K562 (cell line): Measurements from ENCODE around the gene CTSF. TPM values are rescaled to one million over a fixed set of nuclear protein-coding genes. Genes with fewer than 3 reads are reported as not detected.

ENCODE experiments used
- ATF1 ChIP-seq, 2 experiments: fragments of 450-650 bp in 1 of 2; IDR thresholded peaks; 2 replicates each; pipeline ENCODE4 v1.6.1; 2016; ENCODE audit warnings: missing compliant biosample characterization in 1 of 2, missing genetic modification characterization in 1 of 2
- BCL6 ChIP-seq: fragments of 250-450 bp; sonication (Bioruptor Pico); IDR thresholded peaks from 2 replicates; pipeline ENCODE4 v1.4.0; 2020
- CBX1 ChIP-seq: sonication (generic); IDR thresholded peaks from 2 replicates; pipeline ENCODE4 v1.6.1; 2016; ENCODE audit warnings: antibody characterized with exemption, low read depth, mild to moderate bottlenecking
- CUX1 ChIP-seq: fragments of 200-800 bp; sonication (Bioruptor generic); IDR thresholded peaks from 2 replicates; pipeline ENCODE4 v1.6.1; 2016; ENCODE audit warnings: missing genetic modification characterization, missing compliant biosample characterization
- JUNB ChIP-seq: fragments of 450-650 bp; formaldehyde crosslinking; conservative IDR thresholded peaks from 2 replicates; pipeline ENCODE4 v1.4.0; 2020; ENCODE audit warnings: mild to moderate bottlenecking
- KAT7 ChIP-seq: sonication (generic); formaldehyde crosslinking; IDR thresholded peaks from 2 replicates; pipeline ENCODE4 v1.8.0; 2022; ENCODE audit warnings: missing genetic modification reagents, mild to moderate bottlenecking, borderline replicate concordance
- KDM5B ChIP-seq: fragments of 200-600 bp; sonication (generic); IDR thresholded peaks from 2 replicates; pipeline ENCODE4 v1.6.1; 2012; ENCODE audit warnings: low read depth, mild to moderate bottlenecking, moderate library complexity, low read length, control low read depth, inconsistent platforms; ENCODE audit not compliant: insufficient replicate concordance
- PHF20 ChIP-seq: fragments of 450-650 bp; IDR thresholded peaks from 2 replicates; pipeline ENCODE4 v1.6.1; 2018; ENCODE audit not compliant: partially characterized antibody
- RFX5 ChIP-seq: IDR thresholded peaks from 2 replicates; pipeline ENCODE4 v1.6.1; 2011; ENCODE audit warnings: low read depth, mild to moderate bottlenecking, improper control_type of control experiment, low read length
- SPI1 ChIP-seq: IDR thresholded peaks from 2 replicates; pipeline ENCODE4 v1.6.1; 2011; ENCODE audit warnings: low read depth, low read length, control low read depth, borderline replicate concordance
- SRF ChIP-seq, 2 experiments: fragments of 250-450, 450-650 bp in 1 of 2; sonication (Bioruptor Pico) in 1 of 2; sonication (generic) in 1 of 2; formaldehyde crosslinking; IDR thresholded peaks; 2 replicates each; pipeline versions ENCODE4 v1.5.0 to v1.5.1; 2020 to 2022; ENCODE audit warnings: mild to moderate bottlenecking in 1 of 2, missing genetic modification reagents in 1 of 2
- SRSF7 ChIP-seq: fragments of 200-400 bp; formaldehyde crosslinking; optimal IDR thresholded peaks from 2 replicates; pipeline ENCODE3; 2017; ENCODE audit warnings: mild to moderate bottlenecking, low read depth, low read length
- ZC3H4 ChIP-seq: sonication (generic); formaldehyde crosslinking; IDR thresholded peaks from 2 replicates; pipeline ENCODE4 v1.9.0; 2021; ENCODE audit warnings: missing genetic modification reagents, borderline replicate concordance
- ZNF146 ChIP-seq: IDR thresholded peaks from one replicate; pipeline ENCODE4 v1.6.1; 2018; ENCODE audit warnings: missing compliant biosample characterization; ENCODE audit not compliant: unreplicated experiment
- ZNF212 ChIP-seq: fragments of 450-650 bp; formaldehyde crosslinking; IDR thresholded peaks from 2 replicates; pipeline ENCODE4 v1.4.0; 2020; ENCODE audit warnings: mild to moderate bottlenecking
- ZNF263 ChIP-seq: sonication (generic); formaldehyde crosslinking; IDR thresholded peaks from 2 replicates; pipeline ENCODE4 v1.8.0; 2022; ENCODE audit warnings: mild to moderate bottlenecking, missing genetic modification reagents, borderline replicate concordance
- ZNF583 ChIP-seq: fragments of 250-450 bp; sonication (Bioruptor Pico); IDR thresholded peaks from 2 replicates; pipeline ENCODE4 v1.4.0; 2020
- ZNF696 ChIP-seq: fragments of 250-450 bp; sonication (Bioruptor Pico); conservative IDR thresholded peaks from 2 replicates; pipeline ENCODE4 v1.4.0; 2020; ENCODE audit warnings: mild to moderate bottlenecking, moderate library complexity
- polyA plus RNA-seq, 8 experiments: library from polyadenylated mRNA; depleted of rRNA in 4 of 8; stranded (reverse) in 5 of 8; unstranded in 3 of 8; fragments of >200 nt; fragmentation: Nextera tagmentation in 2 of 8; fragmentation: Illumina TruSeq in 1 of 8; extraction: Ambion mirVana in 2 of 8; extraction: Trizol in 1 of 8; gene quantifications; 2 replicates each; pipeline versions ENCODE4 v1.2.1 to v1.2.3, GENCODE V29; 2011 to 2014; ENCODE audit warnings: inconsistent platforms in 1 of 8, missing spikeins in 1 of 8
- total RNA-seq, 7 experiments: library from RNA; depleted of rRNA in 6 of 7; stranded (reverse); fragments of >200 nt in 6 of 7; fragmentation: Illumina TruSeq in 2 of 7; extraction: Trizol in 2 of 7; gene quantifications; 2 replicates each; pipeline versions ENCODE4 v1.2.1 to v1.2.3, GENCODE V29; 2011 to 2021; ENCODE audit warnings: low replicate concordance in 1 of 7
- TF ChIP-seq, protein P1 (sequence below): sonication (generic); formaldehyde crosslinking; IDR thresholded peaks from 2 replicates; pipeline ENCODE4 v1.4.0; 2020; ENCODE audit warnings: mild to moderate bottlenecking, missing genetic modification reagents
- TF ChIP-seq, protein P2 (sequence below): fragments of 250-450 bp; sonication (Bioruptor Pico); IDR thresholded peaks from 2 replicates; pipeline ENCODE4 v1.8.0; 2021; ENCODE audit warnings: mild to moderate bottlenecking, moderate library complexity

CTSF gene
- total and polyA plus RNA-seq, 9 of the 15 experiments (the other 6 are each of a cell fraction or from before 2014, with no cell fraction given), result 0.41 to 10.5 (median 3.8) TPM

DNA sequence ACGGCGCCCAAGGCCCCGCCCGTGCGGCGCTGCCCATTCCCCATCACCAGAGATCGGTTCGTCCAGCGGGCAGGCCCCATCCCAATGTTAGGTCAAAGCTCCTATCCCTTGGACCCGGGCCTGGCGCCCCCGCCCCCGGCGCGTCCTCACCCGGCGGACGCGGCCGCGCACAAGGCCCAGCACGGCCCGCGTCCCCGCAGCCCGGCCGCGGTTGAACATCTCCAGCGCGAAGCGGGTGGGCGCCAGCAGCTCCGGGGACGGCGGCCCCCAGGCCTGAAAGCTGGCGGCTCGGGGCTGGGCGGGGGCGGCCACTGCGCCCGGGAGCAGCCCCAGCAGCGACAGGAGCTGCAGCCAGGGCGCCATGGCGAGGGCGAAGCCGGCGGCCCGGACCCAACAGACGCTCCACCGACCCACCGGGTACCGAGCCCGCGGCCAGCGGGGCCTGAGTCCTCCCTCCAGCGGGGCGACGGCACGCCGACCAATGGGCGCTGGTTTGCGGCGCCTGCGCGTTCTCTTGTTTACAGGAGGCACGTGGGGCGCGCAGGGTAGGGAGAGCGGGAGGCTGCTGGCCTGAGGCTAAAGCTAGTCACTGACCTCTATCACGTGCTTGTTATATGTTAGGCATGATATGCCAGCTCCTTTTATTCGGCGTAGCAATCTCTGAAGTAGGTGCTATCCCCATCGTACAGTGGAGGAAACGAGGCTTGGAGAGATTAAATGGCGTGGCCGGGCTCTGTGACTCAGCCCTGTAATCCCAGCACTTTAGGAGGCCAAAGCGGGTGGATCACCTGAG is at the start of gene CTSF (continued):
- TF ChIP-seq, protein P1, sequence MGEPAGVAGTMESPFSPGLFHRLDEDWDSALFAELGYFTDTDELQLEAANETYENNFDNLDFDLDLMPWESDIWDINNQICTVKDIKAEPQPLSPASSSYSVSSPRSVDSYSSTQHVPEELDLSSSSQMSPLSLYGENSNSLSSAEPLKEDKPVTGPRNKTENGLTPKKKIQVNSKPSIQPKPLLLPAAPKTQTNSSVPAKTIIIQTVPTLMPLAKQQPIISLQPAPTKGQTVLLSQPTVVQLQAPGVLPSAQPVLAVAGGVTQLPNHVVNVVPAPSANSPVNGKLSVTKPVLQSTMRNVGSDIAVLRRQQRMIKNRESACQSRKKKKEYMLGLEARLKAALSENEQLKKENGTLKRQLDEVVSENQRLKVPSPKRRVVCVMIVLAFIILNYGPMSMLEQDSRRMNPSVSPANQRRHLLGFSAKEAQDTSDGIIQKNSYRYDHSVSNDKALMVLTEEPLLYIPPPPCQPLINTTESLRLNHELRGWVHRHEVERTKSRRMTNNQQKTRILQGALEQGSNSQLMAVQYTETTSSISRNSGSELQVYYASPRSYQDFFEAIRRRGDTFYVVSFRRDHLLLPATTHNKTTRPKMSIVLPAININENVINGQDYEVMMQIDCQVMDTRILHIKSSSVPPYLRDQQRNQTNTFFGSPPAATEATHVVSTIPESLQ (CRISPR knock-in tag), result peak; percentile 74; the same call in 1 of the 2 replicates
- TF ChIP-seq KDM5B (peak; percentile 35), CBX1 (no peak), JUNB (CRISPR knock-in tag) (no peak), CUX1 (CRISPR knock-in tag) (no peak), ATF1 (CRISPR knock-in tag; IDR thresholded peaks at IDR 0.05) (no peak), ATF1 (tag; IDR thresholded peaks at IDR 0.05) (peak; percentile 36; the same call in 1 of the 2 replicates), SRSF7 (no peak), KAT7 (CRISPR knock-in tag) (0 out of 2 replicates have a peak, but pooled peaks have one; percentile 55), ZNF696 (CRISPR knock-in tag) (no peak), SRF (CRISPR knock-in tag; IDR thresholded peaks at IDR 0.05) (no peak), ZC3H4 (CRISPR knock-in tag) (no peak), ZNF146 (CRISPR knock-in tag) (no peak), ZNF263 (peak; percentile 49; the same call in 1 of the 2 replicates), RFX5 (no peak), ZNF583 (CRISPR knock-in tag) (no peak), SPI1 (no peak), PHF20 (no peak), ZNF212 (CRISPR knock-in tag) (no peak), BCL6 (CRISPR knock-in tag) (no peak)
- TF ChIP-seq, protein P2, sequence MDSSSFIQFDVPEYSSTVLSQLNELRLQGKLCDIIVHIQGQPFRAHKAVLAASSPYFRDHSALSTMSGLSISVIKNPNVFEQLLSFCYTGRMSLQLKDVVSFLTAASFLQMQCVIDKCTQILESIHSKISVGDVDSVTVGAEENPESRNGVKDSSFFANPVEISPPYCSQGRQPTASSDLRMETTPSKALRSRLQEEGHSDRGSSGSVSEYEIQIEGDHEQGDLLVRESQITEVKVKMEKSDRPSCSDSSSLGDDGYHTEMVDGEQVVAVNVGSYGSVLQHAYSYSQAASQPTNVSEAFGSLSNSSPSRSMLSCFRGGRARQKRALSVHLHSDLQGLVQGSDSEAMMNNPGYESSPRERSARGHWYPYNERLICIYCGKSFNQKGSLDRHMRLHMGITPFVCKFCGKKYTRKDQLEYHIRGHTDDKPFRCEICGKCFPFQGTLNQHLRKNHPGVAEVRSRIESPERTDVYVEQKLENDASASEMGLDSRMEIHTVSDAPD, result no peak
